Pons (tissue), 1 donor: Measurements from ENCODE around the gene REG3A.

Experiments
- DNase-seq: peaks from one replicate; pipeline ENCODE4 v3.0.0-alpha.2; 2016; ENCODE audit warnings: low spot score

The REG3A gene

GRCh38 chr2:79159653-79160052 is at the start of gene REG3A:
Gene REG3A (minus strand): TSS chr2:79159753. CDS start chr2:79159405, 348 bp downstream.
- DNase-seq: no peak

- DNase-seq: no peak
Observed at GRCh38 chr2:79200762-79201161, 41.2 kb upstream of the REG3A start.

GRCh38 chr2:79191816-79192215 is 32.3 kb upstream of the REG3A start:
- DNase-seq: no peak

- DNase-seq: no peak
Observed at GRCh38 chr2:79191081-79191480, 31.5 kb upstream of the REG3A start.

DNA sequence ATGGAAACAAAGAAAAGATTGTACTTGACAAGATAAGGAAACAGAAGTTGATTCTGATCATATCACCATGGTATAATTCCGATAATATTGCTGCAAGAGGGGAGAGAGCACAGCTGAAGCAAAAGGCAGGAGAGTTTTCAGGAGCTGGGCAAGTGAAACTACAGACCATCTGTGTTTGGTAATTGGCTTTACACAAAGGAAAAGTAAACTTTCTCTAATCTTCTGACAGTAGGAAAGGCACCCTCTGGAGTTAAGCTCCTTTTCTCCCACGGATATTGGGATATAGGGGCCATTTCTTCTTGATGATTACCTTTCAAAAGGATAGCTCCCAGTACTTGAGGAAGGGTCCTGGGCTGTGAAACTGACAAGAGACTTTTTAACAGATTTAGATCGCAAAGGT is 29.9 kb upstream of the REG3A start:
- DNase-seq: no peak

DNA sequence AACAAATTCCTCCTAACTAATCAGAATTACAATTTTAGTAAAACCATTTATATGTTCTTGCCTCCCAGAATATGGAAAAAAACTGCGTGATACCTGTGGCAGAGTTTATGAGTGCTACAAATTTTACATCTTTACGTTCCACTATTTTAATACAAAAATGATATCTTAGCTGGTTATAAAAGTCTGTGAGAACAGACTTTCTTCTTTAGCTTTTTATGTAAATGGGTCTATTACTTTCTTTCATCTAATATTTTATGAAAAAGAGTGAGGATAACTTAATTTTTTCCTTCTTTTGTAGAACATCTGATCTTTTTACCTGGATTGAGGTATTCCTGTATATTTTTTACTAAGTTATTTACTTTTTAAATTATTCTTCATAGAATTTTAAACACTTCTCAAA is 22.1 kb upstream of the REG3A start:
- DNase-seq: no peak

DNA sequence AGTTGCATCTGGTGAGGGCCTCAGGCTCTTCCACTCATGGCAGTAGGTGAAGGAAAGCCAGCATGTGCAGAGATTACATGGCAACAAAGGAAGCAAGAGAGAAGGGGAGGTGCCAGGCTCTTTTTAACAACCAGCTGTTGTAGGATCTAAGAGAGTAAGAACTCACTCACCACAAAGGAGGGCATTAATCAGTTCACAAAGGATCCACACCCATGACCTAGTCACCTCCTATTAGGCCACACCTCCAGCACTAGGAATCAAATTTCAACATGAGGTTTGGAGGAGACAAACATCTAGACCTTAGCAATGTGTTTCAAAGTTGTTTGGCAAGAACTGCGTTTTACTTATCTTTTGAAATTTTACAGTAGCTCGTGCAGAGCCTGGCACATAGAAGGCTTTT is 20.5 kb upstream of the REG3A start:
- DNase-seq: no peak

- DNase-seq: no peak
Observed at GRCh38 chr2:79179036-79179435, 19.5 kb upstream of the REG3A start.

GRCh38 chr2:79178076-79178674 is 18.6 kb upstream of the REG3A start:
- no peak for DNase-seq

DNA sequence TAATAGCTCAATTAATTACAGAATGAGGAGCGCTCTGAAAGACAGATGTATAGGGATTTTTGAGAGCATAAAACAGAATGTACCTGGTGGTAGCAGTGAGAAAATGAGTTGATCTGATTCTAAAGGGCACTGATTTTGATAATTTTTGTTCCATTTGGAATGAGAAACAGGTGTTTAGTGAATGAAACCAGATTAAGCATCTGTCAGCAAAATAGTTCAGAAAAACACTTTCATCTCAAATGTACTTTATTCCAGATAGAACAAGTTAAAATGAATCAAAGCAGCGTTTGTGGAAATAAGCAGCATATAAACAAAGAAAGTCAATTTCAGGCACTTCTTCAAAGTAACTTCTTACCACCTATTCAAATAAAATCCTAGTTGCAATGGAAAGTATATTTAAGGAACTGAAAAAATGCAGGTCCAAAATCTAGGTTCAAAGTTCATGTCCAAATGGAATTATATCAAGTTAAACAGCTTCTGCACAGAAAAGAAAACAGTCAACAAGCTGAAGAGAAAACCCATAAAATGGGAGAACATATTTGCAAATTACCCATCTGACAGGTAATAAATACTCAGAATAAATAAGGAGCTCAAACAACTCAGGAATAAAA is 11.9 kb upstream of the REG3A start:
- no peak for DNase-seq

GRCh38 chr2:79162801-79163200 is 3.2 kb upstream of the REG3A start:
- DNase-seq: no peak

GRCh38 chr2:79162132-79162531 is 2.6 kb upstream of the REG3A start:
- no peak for DNase-seq

GRCh38 chr2:79159030-79159429 is 523 bp downstream of the REG3A start:
- DNase-seq: no peak

- no peak for DNase-seq
Observed at GRCh38 chr2:79155826-79156476, 3.6 kb downstream of the REG3A start.

GRCh38 chr2:79139423-79139822 is 20.1 kb downstream of the REG3A start:
- DNase-seq: no peak

- DNase-seq: no peak
Observed at GRCh38 chr2:79138385-79138784, 21.2 kb downstream of the REG3A start.

- no peak for DNase-seq
Observed at GRCh38 chr2:79131687-79132086, 27.9 kb downstream of the REG3A start.

GRCh38 chr2:79129804-79130203 is 29.7 kb downstream of the REG3A start:
- DNase-seq: no peak

DNA sequence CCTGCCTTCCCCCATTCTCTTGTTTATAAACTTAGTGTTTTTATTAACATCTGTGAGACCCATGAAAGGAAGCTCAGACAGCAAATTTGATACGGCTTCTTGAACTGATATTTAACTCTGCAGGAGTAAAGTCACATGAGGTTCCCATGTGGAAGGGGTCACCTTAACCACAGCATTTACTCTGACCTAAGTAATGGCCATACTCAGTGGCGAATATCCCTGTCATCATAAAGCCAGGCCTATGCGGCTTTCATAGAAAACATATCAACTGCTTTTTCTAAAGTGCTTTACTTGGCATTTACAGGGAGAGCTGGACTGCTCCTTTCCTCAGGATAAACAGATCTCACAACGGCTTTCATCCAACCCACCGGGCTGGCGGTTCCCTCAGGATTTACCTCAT is 30.3 kb downstream of the REG3A start:
- DNase-seq: no peak

GRCh38 chr2:79128406-79128805 is 31.1 kb downstream of the REG3A start:
- DNase-seq: no peak

- no peak for DNase-seq
Observed at GRCh38 chr2:79125721-79125985, 33.9 kb downstream of the REG3A start.

DNA sequence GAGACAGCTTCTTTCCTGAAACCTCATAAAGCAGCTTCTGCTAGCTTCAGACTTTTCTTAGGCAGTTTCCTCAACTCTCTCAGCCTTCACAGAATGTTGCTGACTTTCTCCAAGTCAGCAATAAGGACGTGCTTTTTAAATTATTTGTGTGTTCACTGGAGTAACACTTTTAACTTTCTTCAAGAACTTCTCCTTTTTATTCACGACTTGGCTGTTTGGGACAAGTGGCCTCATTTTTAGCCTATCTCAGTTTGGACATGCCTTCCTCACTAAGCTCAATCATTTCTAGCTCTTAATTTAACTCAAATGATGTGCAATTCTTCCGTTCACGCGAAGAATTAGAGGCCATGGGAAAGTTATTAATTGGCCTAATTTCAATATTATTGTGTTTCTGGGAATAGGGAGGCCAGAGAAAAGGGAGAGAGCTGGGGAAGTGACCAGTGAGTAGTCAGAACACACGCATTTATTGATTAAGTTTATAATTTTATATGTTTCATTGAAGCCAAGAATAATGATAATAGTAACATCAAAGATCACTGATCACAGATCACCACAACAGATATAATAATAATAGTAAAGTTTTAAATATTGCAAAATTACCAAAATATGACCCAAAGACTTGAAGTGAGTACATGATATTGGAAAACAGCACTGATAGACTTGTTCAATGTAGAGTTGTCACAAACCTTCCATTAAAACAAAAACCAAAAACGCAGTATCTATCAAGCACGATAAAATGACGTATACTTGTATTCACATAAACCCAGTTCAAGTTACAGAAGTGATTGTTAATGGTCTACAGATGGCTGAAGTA is 34.4 kb downstream of the REG3A start:
- no peak for DNase-seq

DNA sequence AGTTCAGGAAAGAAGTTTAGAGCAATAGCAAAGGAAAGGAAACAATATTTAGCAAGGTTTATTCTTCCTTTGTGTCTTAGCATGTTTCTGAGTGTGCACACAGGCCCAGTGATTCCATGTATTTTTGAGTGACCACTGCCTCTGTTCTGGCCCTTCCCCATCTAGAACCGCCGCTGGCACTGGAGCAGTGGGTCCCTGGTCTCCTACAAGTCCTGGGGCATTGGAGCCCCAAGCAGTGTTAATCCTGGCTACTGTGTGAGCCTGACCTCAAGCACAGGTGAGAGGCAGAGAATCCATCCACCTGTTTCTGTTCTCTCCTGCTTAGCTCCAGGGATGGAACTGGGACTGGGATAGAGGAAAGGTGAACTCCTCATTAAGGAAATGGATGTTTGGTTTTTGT is 36.9 kb downstream of the REG3A start:
- DNase-seq: no peak
